Endothelial cell (in vitro differentiated cells): ENCODE results near the gene PM20D2. TPM values are rescaled to one million over a fixed set of nuclear protein-coding genes. Genes with fewer than 3 reads are reported as not detected.
"Not testable (repeated sequence)": the region's sequence is repeated elsewhere in the genome, so short reads cannot be mapped to it uniquely, and the experiment has no call there.

Experiments
- DNase-seq: peaks from one replicate; pipeline ENCODE4 v3.0.0; 2021; ENCODE audit warnings: low spot score
- H3K27ac Mint-ChIP-seq: one replicate; pipeline ENCODE4 v1.8.0; 2021; ENCODE audit warnings: mixed read lengths, inconsistent platforms; ENCODE audit not compliant: unreplicated experiment
- H3K27me3 Mint-ChIP-seq: one replicate; pipeline ENCODE4 v1.8.0; 2021; ENCODE audit warnings: mild to moderate bottlenecking, moderate library complexity, mixed read lengths, inconsistent platforms; ENCODE audit not compliant: unreplicated experiment
- H3K36me3 Mint-ChIP-seq: one replicate; pipeline ENCODE4 v1.8.0; 2021; ENCODE audit warnings: mild to moderate bottlenecking, low read depth, mixed read lengths, inconsistent platforms; ENCODE audit not compliant: unreplicated experiment
- H3K4me1 Mint-ChIP-seq: one replicate; pipeline ENCODE4 v1.8.0; 2021; ENCODE audit warnings: mild to moderate bottlenecking, mixed read lengths, inconsistent platforms; ENCODE audit not compliant: unreplicated experiment
- H3K4me3 Mint-ChIP-seq: one replicate; pipeline ENCODE4 v1.8.0; 2021; ENCODE audit warnings: mild to moderate bottlenecking, mixed read lengths, inconsistent platforms; ENCODE audit not compliant: unreplicated experiment
- H3K9me3 Mint-ChIP-seq: one replicate; pipeline ENCODE4 v1.8.0; 2021; ENCODE audit warnings: mixed read lengths, inconsistent platforms; ENCODE audit not compliant: unreplicated experiment
- CTCF ChIP-seq: fragments of 200-600 bp; sonication (generic); IDR thresholded peaks from one replicate; pipeline ENCODE4 v1.5.0; 2021; ENCODE audit warnings: antibody characterized with exemption; ENCODE audit not compliant: unreplicated experiment
- total RNA-seq: library from RNA; stranded (reverse); fragmentation: NEBNext Ultra II Directional; extraction: Animal tissue kit (Norgen Biotek cat#: 25700); gene quantifications from one replicate; pipeline ENCODE4 v1.2.1, GENCODE V29; 2021; ENCODE audit not compliant: unreplicated experiment

Gene PM20D2
- total RNA-seq, 1 donor from 2014 or later: 1.3 TPM

- H3K9me3 Mint-ChIP-seq: no peaks in the 10 kb centered on the region
- H3K36me3 Mint-ChIP-seq: no peaks in the 10 kb centered on the region
- no peak for DNase-seq
- H3K27me3 Mint-ChIP-seq: peaks cover 4% of the 10 kb centered on the region
- no peak overlapping the region for H3K27ac Mint-ChIP-seq
- H3K4me3 Mint-ChIP-seq: no peak overlapping the region
- no peak for TF ChIP-seq CTCF
- no peaks in the 10 kb centered on the region for H3K4me1 Mint-ChIP-seq
These were observed 23.2 kb upstream of the PM20D2 start for GRCh38 chr6:89122625-89123024.

GRCh38 chr6:89128256-89128671 lies 17.6 kb upstream of the PM20D2 start:
- H3K36me3 Mint-ChIP-seq, H3K27me3 Mint-ChIP-seq, H3K27ac Mint-ChIP-seq, H3K4me1 Mint-ChIP-seq, H3K4me3 Mint-ChIP-seq, H3K9me3 Mint-ChIP-seq, DNase-seq: not testable (repeated sequence)

- TF ChIP-seq CTCF: no peak
- peaks cover 6% of the 10 kb centered on the region for H3K4me1 Mint-ChIP-seq
- peaks cover 5% of the 10 kb centered on the region for H3K27me3 Mint-ChIP-seq
- H3K27ac Mint-ChIP-seq: no peak overlapping the region
- DNase-seq: no peak
- peaks cover 7% of the 10 kb centered on the region for H3K36me3 Mint-ChIP-seq
- H3K4me3 Mint-ChIP-seq: no peak overlapping the region
- no peaks in the 10 kb centered on the region for H3K9me3 Mint-ChIP-seq
These were observed 14.3 kb upstream of the PM20D2 start for GRCh38 chr6:89131599-89131998.

- TF ChIP-seq CTCF: no peak
- no peak overlapping the region for H3K4me3 Mint-ChIP-seq
- peaks cover 6% of the 10 kb centered on the region for H3K4me1 Mint-ChIP-seq
- no peak overlapping the region for H3K27ac Mint-ChIP-seq
- no peaks in the 10 kb centered on the region for H3K9me3 Mint-ChIP-seq
- peaks cover 5% of the 10 kb centered on the region for H3K27me3 Mint-ChIP-seq
- no peak for DNase-seq
- peaks cover 7% of the 10 kb centered on the region for H3K36me3 Mint-ChIP-seq
These were observed 13.8 kb upstream of the PM20D2 start for GRCh38 chr6:89132057-89132456.

- peaks cover 2% of the 10 kb centered on the region for H3K27me3 Mint-ChIP-seq
- no peaks in the 10 kb centered on the region for H3K9me3 Mint-ChIP-seq
- H3K36me3 Mint-ChIP-seq: peaks cover under 1% of the 10 kb centered on the region
- peaks cover 6% of the 10 kb centered on the region for H3K4me1 Mint-ChIP-seq
- DNase-seq: no peak
- no peak for TF ChIP-seq CTCF
- H3K4me3 Mint-ChIP-seq: no peak overlapping the region
- H3K27ac Mint-ChIP-seq: no peak overlapping the region
These were observed 11.9 kb upstream of the PM20D2 start for GRCh38 chr6:89133981-89134380.

GRCh38 chr6:89134723-89135122 lies 11.1 kb upstream of the PM20D2 start:
- Mint-ChIP-seq H3K9me3 (no peaks in the 10 kb centered on the region), H3K27ac (no peak overlapping the region), H3K36me3 (no peaks in the 10 kb centered on the region), H3K4me3 (no peak overlapping the region), H3K4me1 (peaks cover 6% of the 10 kb centered on the region), H3K27me3 (peaks cover 2% of the 10 kb centered on the region)
- no peak for TF ChIP-seq CTCF
- no peak for DNase-seq
